Ovary (tissue), 3 donors: ENCODE measurements around the gene PDXDC1.
"Not testable (repeated sequence)": the region's sequence is repeated elsewhere in the genome, so short reads cannot be mapped to it uniquely, and the experiment has no call there.

ENCODE experiments used
- CTCF ChIP-seq, 3 donors: fragments of 450-650 bp in 2 of 3; fragments of 200-600 bp in 1 of 3; IDR thresholded peaks; one replicate each; pipeline versions ENCODE4 v1.5.1 to v1.8.0; 2016 to 2022; ENCODE audit warnings: antibody characterized with exemption in 3 of 3, mild to moderate bottlenecking in 1 of 3
- EP300 ChIP-seq: sonication (generic); formaldehyde crosslinking; IDR thresholded peaks from one replicate; pipeline ENCODE4 v1.6.1; 2017; ENCODE audit warnings: antibody characterized with exemption
- POLR2A ChIP-seq: fragments of 450-650 bp; IDR thresholded peaks from one replicate; pipeline ENCODE4 v1.6.1; 2017; ENCODE audit warnings: antibody characterized with exemption, mild to moderate bottlenecking, moderate library complexity
- donor health status: DM: no; HTN: no; CAD: no.

DNA sequence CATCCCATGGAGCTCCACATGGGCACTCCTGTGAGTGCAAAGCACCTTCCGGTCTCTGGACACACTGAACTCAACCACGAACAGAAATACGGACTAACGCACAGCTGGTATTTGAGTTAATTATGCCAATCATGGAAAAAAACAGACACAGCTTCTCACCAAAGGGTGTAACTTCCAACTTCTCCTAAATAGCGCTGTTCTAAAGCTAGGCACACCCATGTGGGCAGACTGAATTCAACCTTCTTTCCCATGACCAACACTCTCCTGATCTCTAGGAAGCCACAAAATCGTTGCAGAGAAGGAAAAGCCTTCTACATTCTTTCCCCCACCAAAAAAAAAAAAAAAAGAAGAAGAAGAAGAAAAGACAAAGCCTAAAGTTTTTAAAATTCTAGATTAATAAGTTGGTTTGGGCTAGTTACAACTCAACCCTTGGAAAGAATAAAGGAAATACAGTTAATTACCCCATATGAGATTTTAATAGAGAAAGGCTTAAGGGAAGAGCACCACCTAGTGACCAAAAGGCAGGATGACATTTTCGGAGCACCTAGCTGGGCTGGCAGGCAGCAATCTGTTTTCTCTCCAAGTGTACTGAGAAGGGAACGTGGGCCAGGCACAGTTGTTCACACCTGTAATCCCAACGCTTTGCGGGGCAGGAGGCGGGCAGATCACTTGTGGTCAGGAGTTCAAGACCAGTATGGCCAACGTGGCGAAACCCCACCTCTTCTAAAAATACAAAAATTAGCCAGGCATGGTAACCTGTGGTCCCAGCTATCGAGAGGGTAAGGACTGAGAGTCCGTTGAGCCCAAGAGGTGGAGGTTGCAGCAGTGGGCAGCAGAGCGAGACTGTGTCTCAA lies 97.3 kb downstream of the PDXDC1 start:
- not testable (repeated sequence) for TF ChIP-seq POLR2A, EP300
- peak in 1 of 3 donors; percentile 11 for TF ChIP-seq CTCF (IDR thresholded peaks at IDR 0.05)
